Endothelial cell of umbilical vein (primary cell): ENCODE results near the gene TEX22.

Source experiments
- EZH2 ChIP-seq: IDR thresholded peaks from 2 replicates; pipeline ENCODE4 v1.6.1; 2012; ENCODE audit warnings: borderline replicate concordance, low read depth, mild to moderate bottlenecking, moderate library complexity, low read length, inconsistent platforms; ENCODE audit not compliant: severe bottlenecking
- FOS ChIP-seq: IDR thresholded peaks from 2 replicates; pipeline ENCODE4 v1.6.1; 2011; ENCODE audit warnings: mild to moderate bottlenecking, low read length, moderate library complexity, borderline replicate concordance; ENCODE audit not compliant: insufficient read depth
- GATA2 ChIP-seq: IDR thresholded peaks from 2 replicates; pipeline ENCODE4 v1.7.0; 2011; ENCODE audit warnings: low read depth, mild to moderate bottlenecking, moderate library complexity, mixed read lengths, low read length; ENCODE audit not compliant: insufficient read length, insufficient read depth
- JUN ChIP-seq: IDR thresholded peaks from 2 replicates; pipeline ENCODE4 v1.6.1; 2011; ENCODE audit warnings: borderline replicate concordance, low read depth; ENCODE audit not compliant: insufficient read length, insufficient read depth
- MYC ChIP-seq: IDR thresholded peaks from one replicate; pipeline ENCODE4 v1.6.1; 2011; ENCODE audit warnings: mild to moderate bottlenecking, low read depth, low read length
- POLR2A ChIP-seq: IDR thresholded peaks from 2 replicates; pipeline ENCODE4 v1.6.1; 2012; ENCODE audit warnings: low read depth, mild to moderate bottlenecking, control low read depth, low read length
- POLR2AphosphoS5 ChIP-seq: IDR thresholded peaks from 2 replicates; pipeline ENCODE4 v1.6.1; 2012; ENCODE audit warnings: low read depth, mild to moderate bottlenecking, control low read depth, low read length, moderate library complexity; ENCODE audit not compliant: insufficient read depth
- TF ChIP-seq, protein P1 (sequence below), 2 donors: IDR thresholded peaks; 1 replicate in 1 of 2; 2 replicates in 1 of 2; pipeline ENCODE4 v1.5.1; 2011; ENCODE audit warnings: low read length in 2 of 2, mild to moderate bottlenecking in 2 of 2, moderate library complexity in 2 of 2, control low read depth in 1 of 2, inconsistent platforms in 1 of 2, low read depth in 1 of 2; ENCODE audit not compliant: insufficient read depth in 1 of 2; ENCODE audit errors: extremely low read depth in 1 of 2

DNA sequence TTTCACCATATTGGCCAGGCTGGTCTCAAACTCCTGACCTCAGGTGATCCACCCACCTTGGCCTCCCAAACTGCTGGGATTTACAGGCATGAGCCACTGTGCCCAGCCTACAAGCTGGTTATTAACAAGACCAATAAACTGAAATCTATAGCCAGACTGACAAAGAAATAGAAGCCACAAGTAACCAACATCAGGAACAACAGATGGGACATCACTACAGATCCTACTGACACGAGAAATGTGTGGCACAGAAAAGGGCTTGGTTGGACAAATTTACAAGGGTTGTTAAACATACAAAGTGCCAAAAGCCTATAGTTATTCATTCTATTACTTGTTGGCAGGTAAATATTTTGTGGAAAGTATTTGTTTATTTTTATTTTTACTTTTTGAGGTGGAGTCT, 32.9 kb downstream of the TEX22 start:
- no peak for TF ChIP-seq POLR2A
- TF ChIP-seq MYC, result no peak
- TF ChIP-seq, protein P1, sequence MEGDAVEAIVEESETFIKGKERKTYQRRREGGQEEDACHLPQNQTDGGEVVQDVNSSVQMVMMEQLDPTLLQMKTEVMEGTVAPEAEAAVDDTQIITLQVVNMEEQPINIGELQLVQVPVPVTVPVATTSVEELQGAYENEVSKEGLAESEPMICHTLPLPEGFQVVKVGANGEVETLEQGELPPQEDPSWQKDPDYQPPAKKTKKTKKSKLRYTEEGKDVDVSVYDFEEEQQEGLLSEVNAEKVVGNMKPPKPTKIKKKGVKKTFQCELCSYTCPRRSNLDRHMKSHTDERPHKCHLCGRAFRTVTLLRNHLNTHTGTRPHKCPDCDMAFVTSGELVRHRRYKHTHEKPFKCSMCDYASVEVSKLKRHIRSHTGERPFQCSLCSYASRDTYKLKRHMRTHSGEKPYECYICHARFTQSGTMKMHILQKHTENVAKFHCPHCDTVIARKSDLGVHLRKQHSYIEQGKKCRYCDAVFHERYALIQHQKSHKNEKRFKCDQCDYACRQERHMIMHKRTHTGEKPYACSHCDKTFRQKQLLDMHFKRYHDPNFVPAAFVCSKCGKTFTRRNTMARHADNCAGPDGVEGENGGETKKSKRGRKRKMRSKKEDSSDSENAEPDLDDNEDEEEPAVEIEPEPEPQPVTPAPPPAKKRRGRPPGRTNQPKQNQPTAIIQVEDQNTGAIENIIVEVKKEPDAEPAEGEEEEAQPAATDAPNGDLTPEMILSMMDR (IDR thresholded peaks at IDR 0.05; ENCODE audit: extremely low read depth in 1 of 2, insufficient read depth in 1 of 2, low read depth in 1 of 2, low read length in 2 of 2), result no peak
- no peak for TF ChIP-seq POLR2AphosphoS5
- no peak for TF ChIP-seq EZH2
- no peak for TF ChIP-seq JUN
- TF ChIP-seq GATA2, result no peak
- TF ChIP-seq FOS, result no peak
